A549 (cell line): ENCODE measurements around the gene CCDC60.

Experiments used
- BHLHE40 ChIP-seq: IDR thresholded peaks from 2 replicates; pipeline ENCODE4 v1.6.1; 2012; ENCODE audit warnings: low read depth, low read length, inconsistent platforms
- HDAC2 ChIP-seq: fragments of 200-600 bp; sonication (generic); IDR thresholded peaks from 2 replicates; pipeline ENCODE4 v1.6.1; 2016
- JUNB ChIP-seq: fragments of >200 bp; sonication (Bioruptor Twin); formaldehyde crosslinking; IDR thresholded peaks from 2 replicates; pipeline ENCODE4 v1.6.1; 2016
- PHF8 ChIP-seq: fragments of 200-600 bp; sonication (generic); IDR thresholded peaks from 2 replicates; pipeline ENCODE4 v1.6.1; 2016; ENCODE audit warnings: low read depth, mild to moderate bottlenecking, antibody characterized with exemption, moderate library complexity, borderline replicate concordance
- POLR2A ChIP-seq: IDR thresholded peaks from 2 replicates; pipeline ENCODE4 v1.6.1; 2012; ENCODE audit warnings: mild to moderate bottlenecking, low read length
- SMC3 ChIP-seq: fragments of >200 bp; sonication (Bioruptor Twin); formaldehyde crosslinking; IDR thresholded peaks from 3 replicates; pipeline ENCODE4 v1.6.1; 2018; ENCODE audit warnings: inconsistent platforms
- TF ChIP-seq, protein P1 (sequence below): fragments of >200 bp; sonication (Bioruptor Twin); formaldehyde crosslinking; IDR thresholded peaks from 3 replicates; pipeline ENCODE4 v1.5.1; 2016

DNA sequence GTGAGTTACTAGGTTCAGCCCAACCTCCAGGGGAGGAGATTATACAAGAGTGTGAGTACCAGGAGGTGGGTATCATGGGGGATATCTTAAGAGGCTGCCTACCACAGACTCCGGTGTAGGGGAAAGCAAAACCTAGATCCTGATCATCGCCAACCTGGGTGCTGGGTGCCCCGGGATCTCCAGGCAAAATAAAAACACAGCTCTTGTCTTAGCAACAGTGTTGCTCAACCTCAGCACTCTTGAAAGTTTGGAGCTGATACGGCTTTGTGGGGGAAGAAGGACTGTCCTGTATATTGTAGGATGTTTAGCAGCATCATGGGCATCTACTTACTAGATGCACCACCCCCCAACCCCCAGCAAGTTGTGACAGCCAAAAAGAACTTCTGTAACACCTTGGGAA lies 74.5 kb downstream of the CCDC60 start:
- no peak for TF ChIP-seq SMC3
- no peak for TF ChIP-seq HDAC2
- no peak for TF ChIP-seq PHF8
- TF ChIP-seq JUNB, result no peak
- no peak for TF ChIP-seq BHLHE40
- TF ChIP-seq, protein P1, sequence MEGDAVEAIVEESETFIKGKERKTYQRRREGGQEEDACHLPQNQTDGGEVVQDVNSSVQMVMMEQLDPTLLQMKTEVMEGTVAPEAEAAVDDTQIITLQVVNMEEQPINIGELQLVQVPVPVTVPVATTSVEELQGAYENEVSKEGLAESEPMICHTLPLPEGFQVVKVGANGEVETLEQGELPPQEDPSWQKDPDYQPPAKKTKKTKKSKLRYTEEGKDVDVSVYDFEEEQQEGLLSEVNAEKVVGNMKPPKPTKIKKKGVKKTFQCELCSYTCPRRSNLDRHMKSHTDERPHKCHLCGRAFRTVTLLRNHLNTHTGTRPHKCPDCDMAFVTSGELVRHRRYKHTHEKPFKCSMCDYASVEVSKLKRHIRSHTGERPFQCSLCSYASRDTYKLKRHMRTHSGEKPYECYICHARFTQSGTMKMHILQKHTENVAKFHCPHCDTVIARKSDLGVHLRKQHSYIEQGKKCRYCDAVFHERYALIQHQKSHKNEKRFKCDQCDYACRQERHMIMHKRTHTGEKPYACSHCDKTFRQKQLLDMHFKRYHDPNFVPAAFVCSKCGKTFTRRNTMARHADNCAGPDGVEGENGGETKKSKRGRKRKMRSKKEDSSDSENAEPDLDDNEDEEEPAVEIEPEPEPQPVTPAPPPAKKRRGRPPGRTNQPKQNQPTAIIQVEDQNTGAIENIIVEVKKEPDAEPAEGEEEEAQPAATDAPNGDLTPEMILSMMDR, result no peak
- TF ChIP-seq POLR2A, result no peak
